Heart left ventricle (tissue), 16 donors: Measurements from ENCODE around the gene RALGAPA2. TPM values are rescaled to one million over a fixed set of nuclear protein-coding genes. Genes with fewer than 3 reads are reported as not detected.

Experiments used
- ATAC-seq, 4 donors: fragments of 200-7000 bp; cut with Tn5 transposase; one replicate each; pipeline ENCODE4 v1.9.1; 2020 to 2022; ENCODE audit warnings: moderate library complexity in 4 of 4, mild to moderate bottlenecking in 3 of 4, moderate number of reproducible peaks in 1 of 4
- DNase-seq, 5 donors: peaks; one replicate each; pipeline ENCODE4 v3.0.0-alpha.2; 2020
- H3K27ac ChIP-seq, 12 donors: fragments of 200-600 bp; sonication (generic) in 4 of 12; one replicate each; pipeline versions ENCODE4 v1.5.0 to v1.8.0; 2016 to 2022; ENCODE audit warnings: mild to moderate bottlenecking in 2 of 12
- H3K27me3 ChIP-seq, 9 donors: fragments of 200-600 bp; sonication (generic) in 2 of 9; one replicate each; pipeline versions ENCODE4 v1.5.1 to v1.8.0; 2016 to 2022; ENCODE audit warnings: mild to moderate bottlenecking in 3 of 9
- H3K36me3 ChIP-seq, 9 donors: fragments of 200-600 bp; sonication (generic) in 2 of 9; one replicate each; pipeline versions ENCODE4 v1.5.0 to v1.8.0; 2018 to 2022; ENCODE audit warnings: mild to moderate bottlenecking in 2 of 9
- H3K4me1 ChIP-seq, 12 donors: fragments of 200-600 bp; sonication (generic) in 4 of 12; one replicate each; pipeline versions ENCODE4 v1.5.0 to v1.8.0; 2016 to 2022; ENCODE audit warnings: mild to moderate bottlenecking in 3 of 12
- H3K4me3 ChIP-seq, 12 donors: fragments of 200-600 bp; sonication (generic) in 4 of 12; one replicate each; pipeline versions ENCODE4 v1.5.0 to v1.8.0; 2017 to 2022; ENCODE audit warnings: mild to moderate bottlenecking in 9 of 12, moderate library complexity in 4 of 12
- H3K9me3 ChIP-seq, 12 donors: fragments of 200-600 bp; sonication (generic) in 4 of 12; one replicate each; pipeline versions ENCODE4 v1.5.0 to v1.8.0; 2016 to 2022; ENCODE audit warnings: mild to moderate bottlenecking in 1 of 12
- CTCF ChIP-seq, 12 donors: fragments of 200-600 bp; sonication (generic) in 4 of 12; IDR thresholded peaks; one replicate each; pipeline versions ENCODE4 v1.5.0 to v1.8.0; 2018 to 2022; ENCODE audit warnings: antibody characterized with exemption in 12 of 12, mild to moderate bottlenecking in 5 of 12
- POLR2A ChIP-seq, 2 donors: fragments of 450-650 bp; IDR thresholded peaks; one replicate each; pipeline ENCODE4 v1.6.1; 2017; ENCODE audit warnings: antibody characterized with exemption in 2 of 2, mild to moderate bottlenecking in 2 of 2, moderate library complexity in 2 of 2
- WGBS, 4 donors: extraction: QIAGEN DNeasy Blood & Tissue Kit in 2 of 4; methylation state at CpG; one replicate each; pipeline versions ENCODE4 v1.1.5 to v1.1.7; 2013 to 2018; 5-methylcytosine and 5-hydroxymethylcytosine counted together
- intact Hi-C, 10 donors: fragments of 100-400 bp; cut with DNase I; formaldehyde crosslinking; loops; one replicate each; pipeline versions ENCODE4 v1.11.1 to v1.14.2; 2022
- polyA plus RNA-seq, 2 donors: library from polyadenylated mRNA; stranded (reverse); fragments of 200-250 nt; gene quantifications; one replicate each; pipeline ENCODE4 v1.2.3, GENCODE V29; 2013
- total RNA-seq, 9 donors: library from RNA; depleted of rRNA in 2 of 9; stranded (reverse); fragments of >200 nt in 2 of 9; fragmentation: NEBNext Ultra II Directional in 3 of 9; extraction: Animal tissue kit (Norgen Biotek cat#: 25700) in 3 of 9; gene quantifications; one replicate each; pipeline versions ENCODE4 v1.1.0 to v1.2.4, GENCODE V29; 2016 to 2023
- donor health status: ischemic (EF 13 %, LVEDD 7.1; RV severe dilation, severe dysfunction).
- donor health status: healthy with polysubstance abuse.
- donor health status: DM: no; HTN: yes; CAD: no.
- donor health status: DM: no; HTN: no; CAD: no.
- donor health status: ischemic (EF 25% LVEDD 6.9; RV normal size, moderate dysfunction).
- donor health status: ischemic (EF 25% LVEDD 5.7; RV mildly dilated, moderate dysfunction).
- donor health status: healthy.
- donor health status: DM: yes; HTN: yes; CAD: no.
- donor health status: ischemic (EF 35%, LVEDD 5.7; RV mildly dilated, moderate dysfunction).
- donor health status: nonischemic (EF 11% LVEDD 7.7; RV severe dilation, severe dysfunction).
- donor health status: DM: yes; HTN: yes; CAD: no.
- donor health status: PGD.
- donor health status: ischemic (EF 29% LVEDD 5.4; RV normal size, mild dysfunction).
- donor health status: nonischemic (EF 23%, LVEDD 6.1; RV moderate dilation, normal function).

RALGAPA2 gene
- total and polyA plus RNA-seq, 11 donors, result 5.6 to 33.8 (median 21.4) TPM

GRCh38 chr20:20483328-20483727, 229.1 kb downstream of the RALGAPA2 start:
- ATAC-seq, result no peak
- Histone ChIP-seq H3K27me3 (no peaks in the 10 kb centered on the region), H3K27ac (no peak overlapping the region), H3K9me3 (no peaks in the 10 kb centered on the region), H3K4me3 (no peak overlapping the region), H3K4me1 (peaks cover 0 to 4% (median 0%) of the 10 kb centered on the region in 12 donors), H3K36me3 (peaks cover 0 to 29% (median 16%) of the 10 kb centered on the region in 9 donors)
- 89 to 97% (median 93%) methylated on average over 2 of the region's 2 CpGs for WGBS, 4 donors
- TF ChIP-seq POLR2A (IDR thresholded peaks at IDR 0.05), result no peak
- TF ChIP-seq CTCF (IDR thresholded peaks at IDR 0.05), result no peak
- DNase-seq, result no peak
- intact Hi-C loops, result no loop called here

- H3K4me1 ChIP-seq, result peaks cover 0 to 4% (median 0%) of the 10 kb centered on the region in 12 donors
- no peak overlapping the region for H3K27ac ChIP-seq
- 88 to 95% (median 92%) methylated on average over 4 of the region's 4 CpGs for WGBS, 4 donors
These were observed 230.0 kb downstream of the RALGAPA2 start for GRCh38 chr20:20482453-20482852.

GRCh38 chr20:20480689-20481088, 231.8 kb downstream of the RALGAPA2 start:
- WGBS, 4 donors, result 97 to 100% (median 99%) methylated on average over 2 of the region's 2 CpGs
- ATAC-seq (peak in 1 of 4 donors; percentile 34), DNase-seq (no peak)
- Histone ChIP-seq H3K4me3 (no peak overlapping the region), H3K4me1 (peaks cover 0 to 4% (median 0%) of the 10 kb centered on the region in 12 donors), H3K36me3 (peaks cover 0 to 14% (median 5%) of the 10 kb centered on the region in 9 donors), H3K27ac (no peak overlapping the region), H3K27me3 (no peaks in the 10 kb centered on the region), H3K9me3 (peaks cover 0 to 7% (median 0%) of the 10 kb centered on the region in 12 donors)
- intact Hi-C loops, result no loop called here
- TF ChIP-seq CTCF (IDR thresholded peaks at IDR 0.05), result no peak
- TF ChIP-seq POLR2A (IDR thresholded peaks at IDR 0.05), result no peak

More at GRCh38 chr20:20482453-20482852, 230.0 kb downstream of the RALGAPA2 start:
- Histone ChIP-seq H3K27me3 (no peaks in the 10 kb centered on the region), H3K9me3 (no peaks in the 10 kb centered on the region), H3K4me3 (no peak overlapping the region), H3K36me3 (peaks cover 0 to 25% (median 7%) of the 10 kb centered on the region in 9 donors)
- ATAC-seq (no peak), DNase-seq (no peak)
- TF ChIP-seq CTCF (IDR thresholded peaks at IDR 0.05), result no peak
- no peak for TF ChIP-seq POLR2A (IDR thresholded peaks at IDR 0.05)
- intact Hi-C loops, result no loop called here

DNA sequence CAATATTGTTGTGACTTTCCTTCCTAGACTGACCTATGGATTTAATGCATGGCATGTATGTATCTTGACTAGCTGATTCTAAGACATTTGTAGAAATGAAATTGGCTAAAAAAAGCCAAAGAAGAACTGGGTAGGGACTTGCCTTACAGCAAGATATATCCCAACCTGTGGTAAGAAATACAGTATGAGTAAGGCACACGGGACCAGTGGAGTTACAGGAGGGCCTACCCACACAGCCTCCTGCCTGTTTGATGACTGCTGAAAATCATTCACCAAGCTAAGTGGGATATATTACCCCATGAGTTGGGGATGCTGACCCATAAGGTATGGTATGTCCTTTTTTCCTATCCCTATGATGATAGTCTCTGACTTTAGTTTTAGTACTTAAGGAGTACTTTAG, 232.3 kb downstream of the RALGAPA2 start:
- Histone ChIP-seq H3K4me3 (no peak overlapping the region), H3K27ac (no peak overlapping the region)
- 95 to 100% (median 97%) methylated on average over 1 of the region's 1 CpG for WGBS, 4 donors

More for the DNA sequence above, 232.3 kb downstream of the RALGAPA2 start:
- TF ChIP-seq CTCF (IDR thresholded peaks at IDR 0.05) (no peak), POLR2A (IDR thresholded peaks at IDR 0.05) (no peak)
- intact Hi-C loops, result no loop called here
- no peak for ATAC-seq
- H3K27me3 ChIP-seq, result no peaks in the 10 kb centered on the region
- peaks cover 0 to 14% (median 5%) of the 10 kb centered on the region in 9 donors for H3K36me3 ChIP-seq
- DNase-seq, result no peak
- peaks cover 0 to 9% (median 0%) of the 10 kb centered on the region in 12 donors for H3K9me3 ChIP-seq
- peaks cover 0 to 4% (median 0%) of the 10 kb centered on the region in 12 donors for H3K4me1 ChIP-seq
